Astrocyte (in vitro differentiated cells and primary cell): Measurements from ENCODE around the gene SNAP25.

Experiments used
- EZH2 ChIP-seq: IDR thresholded peaks from 2 replicates; pipeline ENCODE4 v1.6.1; 2012; ENCODE audit warnings: mild to moderate bottlenecking, low read length, inconsistent platforms; ENCODE audit not compliant: insufficient read depth
- TF ChIP-seq, protein P1 (sequence below): IDR thresholded peaks from 2 replicates; pipeline ENCODE4 v1.5.1; 2011; ENCODE audit warnings: low read depth, mild to moderate bottlenecking, inconsistent platforms, low read length, moderate library complexity; ENCODE audit not compliant: insufficient read depth

DNA sequence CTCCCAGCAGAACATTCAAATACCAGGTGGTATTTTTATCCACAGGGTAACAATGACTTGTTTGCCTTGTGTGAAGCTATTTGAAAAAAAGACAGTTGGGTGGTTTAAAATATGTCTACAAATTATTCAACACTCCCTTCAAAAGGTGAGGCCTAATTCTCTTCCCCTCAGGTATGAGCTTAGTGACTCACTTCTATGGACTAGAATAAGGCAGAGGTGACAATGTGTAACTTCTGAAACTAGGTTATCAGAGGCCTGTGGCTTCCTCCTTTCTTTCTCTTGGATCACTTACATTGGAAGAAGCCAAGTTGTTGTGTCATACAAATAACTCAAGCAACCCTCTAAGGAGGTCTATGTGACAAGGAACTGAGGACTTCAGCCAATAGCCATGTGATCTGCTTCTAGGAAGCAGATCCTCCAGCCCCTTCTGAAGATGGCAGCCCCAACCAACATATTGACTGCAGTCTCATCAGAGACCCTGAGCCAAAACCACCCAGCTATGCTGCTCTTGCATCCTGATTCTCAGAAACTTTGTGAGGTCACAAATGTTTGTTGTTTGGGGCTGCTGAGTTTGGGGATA is 102.6 kb downstream of the SNAP25 start:
- TF ChIP-seq, protein P1, sequence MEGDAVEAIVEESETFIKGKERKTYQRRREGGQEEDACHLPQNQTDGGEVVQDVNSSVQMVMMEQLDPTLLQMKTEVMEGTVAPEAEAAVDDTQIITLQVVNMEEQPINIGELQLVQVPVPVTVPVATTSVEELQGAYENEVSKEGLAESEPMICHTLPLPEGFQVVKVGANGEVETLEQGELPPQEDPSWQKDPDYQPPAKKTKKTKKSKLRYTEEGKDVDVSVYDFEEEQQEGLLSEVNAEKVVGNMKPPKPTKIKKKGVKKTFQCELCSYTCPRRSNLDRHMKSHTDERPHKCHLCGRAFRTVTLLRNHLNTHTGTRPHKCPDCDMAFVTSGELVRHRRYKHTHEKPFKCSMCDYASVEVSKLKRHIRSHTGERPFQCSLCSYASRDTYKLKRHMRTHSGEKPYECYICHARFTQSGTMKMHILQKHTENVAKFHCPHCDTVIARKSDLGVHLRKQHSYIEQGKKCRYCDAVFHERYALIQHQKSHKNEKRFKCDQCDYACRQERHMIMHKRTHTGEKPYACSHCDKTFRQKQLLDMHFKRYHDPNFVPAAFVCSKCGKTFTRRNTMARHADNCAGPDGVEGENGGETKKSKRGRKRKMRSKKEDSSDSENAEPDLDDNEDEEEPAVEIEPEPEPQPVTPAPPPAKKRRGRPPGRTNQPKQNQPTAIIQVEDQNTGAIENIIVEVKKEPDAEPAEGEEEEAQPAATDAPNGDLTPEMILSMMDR: no peak
- no peak for TF ChIP-seq EZH2
